ENCODE results near the gene PPM1B. TPM values are rescaled to one million over a fixed set of nuclear protein-coding genes. Genes with fewer than 3 reads are reported as not detected.

The PPM1B gene
- total RNA-seq, 1 donor from 2014 or later = 32.2 TPM

DNA sequence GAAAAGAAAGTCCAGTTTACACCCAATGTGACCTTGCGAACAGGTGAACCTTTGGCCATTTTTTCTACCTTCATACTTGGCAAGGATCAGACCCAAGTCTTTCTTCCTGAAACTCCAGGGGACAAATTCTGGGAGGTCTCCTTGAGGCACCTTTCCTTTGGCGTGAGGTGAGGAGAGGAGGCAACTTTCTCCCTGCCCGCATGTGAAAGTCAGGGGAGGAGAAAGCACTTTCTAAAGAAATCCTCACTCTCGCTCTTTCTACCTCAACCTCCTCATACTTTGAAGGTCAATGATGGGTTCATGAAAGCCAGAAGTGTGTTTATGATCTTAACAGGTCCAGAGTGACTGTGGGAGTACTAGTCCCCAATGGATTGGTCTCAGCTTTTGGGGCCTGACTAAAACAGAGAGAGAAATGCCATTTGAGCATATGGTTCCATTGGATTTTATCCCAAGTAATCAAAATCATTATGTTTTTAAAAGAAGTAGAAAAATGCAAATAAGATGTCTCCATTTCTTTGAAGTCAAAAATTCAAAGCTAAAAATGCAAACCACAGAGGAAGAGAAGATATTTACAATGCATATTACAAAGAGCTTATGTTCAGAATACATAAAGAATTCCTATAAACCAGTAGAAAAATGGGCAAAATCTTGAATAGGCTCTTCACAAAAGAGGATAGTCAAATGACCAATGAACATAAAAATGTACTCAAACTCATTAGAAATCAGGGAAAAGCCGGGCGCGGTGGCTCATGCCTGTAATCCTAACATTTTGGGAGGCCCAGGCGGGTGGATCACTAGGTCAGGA lies 15.6 kb upstream of the PPM1B start:
- DNase-seq (ENCODE audit: extremely low spot score in 2 of 2) = no peak
- intact Hi-C loops (cut with DNase I) = no loop called here
- no peaks in the 10 kb centered on the region for H3K9me3 ChIP-seq
- TF ChIP-seq CTCF (IDR thresholded peaks at IDR 0.05) (no peak), POLR2A (IDR thresholded peaks at IDR 0.05) (no peak), POLR2AphosphoS5 (IDR thresholded peaks at IDR 0.05; ENCODE audit: insufficient read depth in 1 of 2, low read depth in 1 of 2) (no peak)
- H3K4me3 ChIP-seq = no peak overlapping the region
- H3K27me3 ChIP-seq = no peaks in the 10 kb centered on the region
- H3K27ac ChIP-seq = no peak overlapping the region
- no peaks in the 10 kb centered on the region for H3K4me1 ChIP-seq
- H3K36me3 ChIP-seq = no peaks in the 10 kb centered on the region

DNA sequence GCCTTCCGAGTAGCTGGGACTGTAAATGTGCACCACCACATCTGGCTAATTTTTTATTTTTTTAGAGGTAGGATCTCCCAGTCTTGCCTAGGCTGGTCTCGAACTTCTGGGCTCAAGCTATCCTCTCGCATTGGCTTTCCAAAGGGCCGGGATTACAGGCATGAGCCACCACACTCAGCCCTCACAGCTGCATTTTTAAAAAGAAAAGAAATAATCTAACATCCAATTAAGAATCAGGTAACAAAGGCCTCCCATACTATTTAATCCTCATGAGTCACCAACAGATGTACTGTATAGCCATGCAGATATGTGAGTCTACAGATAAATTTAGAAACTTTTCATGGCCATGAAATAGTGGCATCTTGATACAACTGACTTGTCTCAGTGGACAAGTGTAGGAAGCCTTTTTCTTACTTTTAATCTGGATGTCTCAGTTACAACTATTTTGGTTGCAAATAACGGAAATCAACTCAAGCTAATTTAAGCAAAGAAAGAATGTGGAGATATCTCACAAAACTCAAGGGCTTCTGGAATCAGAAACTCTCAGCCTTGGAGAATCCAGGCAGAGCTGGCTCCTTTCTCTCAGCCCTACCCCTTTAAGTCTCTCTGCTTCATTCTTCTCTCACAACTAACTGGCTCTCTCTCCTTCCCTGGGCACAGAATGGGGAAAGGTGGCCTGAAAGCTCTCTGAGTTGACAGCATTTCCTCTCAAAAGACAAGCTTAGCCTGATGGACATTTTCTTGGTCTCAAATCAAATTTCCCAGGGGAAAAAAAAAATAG lies 12.8 kb upstream of the PPM1B start:
- no peaks in the 10 kb centered on the region for H3K9me3 ChIP-seq
- no peaks in the 10 kb centered on the region for H3K27me3 ChIP-seq
- H3K4me1 ChIP-seq = no peaks in the 10 kb centered on the region
- intact Hi-C loops (cut with DNase I) = no loop called here
- no peak overlapping the region for H3K4me3 ChIP-seq
- TF ChIP-seq POLR2A (IDR thresholded peaks at IDR 0.05) (no peak), POLR2AphosphoS5 (IDR thresholded peaks at IDR 0.05; ENCODE audit: insufficient read depth in 1 of 2, low read depth in 1 of 2) (no peak), CTCF (IDR thresholded peaks at IDR 0.05) (no peak)
- DNase-seq (ENCODE audit: extremely low spot score in 2 of 2) = no peak
- H3K27ac ChIP-seq = no peak overlapping the region
- H3K36me3 ChIP-seq = no peaks in the 10 kb centered on the region

GRCh38 chr2:44163777-44164176 lies 4.9 kb upstream of the PPM1B start:
- no peaks in the 10 kb centered on the region for H3K36me3 ChIP-seq
- DNase-seq (ENCODE audit: extremely low spot score in 2 of 2) = no peak
- H3K4me1 ChIP-seq = peaks cover 5% of the 10 kb centered on the region
- TF ChIP-seq POLR2AphosphoS5 (IDR thresholded peaks at IDR 0.05; ENCODE audit: insufficient read depth in 1 of 2, low read depth in 1 of 2) (no peak), CTCF (IDR thresholded peaks at IDR 0.05) (no peak)
- intact Hi-C loops (cut with DNase I) = no loop called here
- H3K27ac ChIP-seq = no peak overlapping the region
- no peaks in the 10 kb centered on the region for H3K27me3 ChIP-seq
- H3K4me3 ChIP-seq = no peak overlapping the region
- H3K9me3 ChIP-seq = no peaks in the 10 kb centered on the region

DNA sequence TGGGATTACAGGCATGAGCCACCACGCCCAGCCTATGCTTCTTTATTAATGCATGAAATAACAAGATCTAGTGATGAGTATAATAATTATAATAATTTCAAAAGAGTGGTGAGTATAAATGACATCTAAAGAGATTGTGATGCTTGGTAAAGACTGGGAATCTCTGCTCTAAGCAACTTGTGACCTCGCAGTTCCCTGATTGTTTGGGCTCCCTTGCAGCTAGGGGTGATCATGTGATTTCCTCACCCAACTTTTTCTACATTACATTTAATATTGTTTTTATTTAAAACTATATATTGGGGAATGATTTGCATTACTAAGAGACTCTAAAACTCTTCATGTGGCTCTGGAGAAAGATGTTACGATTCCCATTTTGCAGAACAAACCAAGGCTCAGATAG lies 4.1 kb upstream of the PPM1B start:
- Histone ChIP-seq H3K27me3 (no peaks in the 10 kb centered on the region), H3K36me3 (no peaks in the 10 kb centered on the region), H3K27ac (no peak overlapping the region), H3K9me3 (no peaks in the 10 kb centered on the region), H3K4me1 (peaks cover 5% of the 10 kb centered on the region), H3K4me3 (no peak overlapping the region)
- intact Hi-C loops (cut with DNase I) = loop anchor here (5.0 kb wide), 1 partner anchor 198 kb away; the partner anchor contains the start of genes CAMKMT and PREPL
- TF ChIP-seq POLR2AphosphoS5 (IDR thresholded peaks at IDR 0.05; ENCODE audit: insufficient read depth in 1 of 2, low read depth in 1 of 2) = no peak
- TF ChIP-seq POLR2A (IDR thresholded peaks at IDR 0.05) = no peak
- TF ChIP-seq CTCF (IDR thresholded peaks at IDR 0.05) = no peak
- DNase-seq (ENCODE audit: extremely low spot score in 2 of 2) = no peak
